Measurements from ENCODE around the gene IMPACT. TPM values are rescaled to one million over a fixed set of nuclear protein-coding genes. Genes with fewer than 3 reads are reported as not detected.

Gene IMPACT
- total RNA-seq, 1 donor from 2014 or later, result 31.5 TPM

- Histone ChIP-seq H3K4me3 (ENCODE audit: low read depth, low read length) (no peak overlapping the region), H3K27me3 (ENCODE audit: control insufficient read depth, insufficient read depth, low read length) (no peaks in the 10 kb centered on the region), H3K36me3 (ENCODE audit: control insufficient read depth, insufficient read depth, low read length) (no peaks in the 10 kb centered on the region)
- TF ChIP-seq, protein P1, sequence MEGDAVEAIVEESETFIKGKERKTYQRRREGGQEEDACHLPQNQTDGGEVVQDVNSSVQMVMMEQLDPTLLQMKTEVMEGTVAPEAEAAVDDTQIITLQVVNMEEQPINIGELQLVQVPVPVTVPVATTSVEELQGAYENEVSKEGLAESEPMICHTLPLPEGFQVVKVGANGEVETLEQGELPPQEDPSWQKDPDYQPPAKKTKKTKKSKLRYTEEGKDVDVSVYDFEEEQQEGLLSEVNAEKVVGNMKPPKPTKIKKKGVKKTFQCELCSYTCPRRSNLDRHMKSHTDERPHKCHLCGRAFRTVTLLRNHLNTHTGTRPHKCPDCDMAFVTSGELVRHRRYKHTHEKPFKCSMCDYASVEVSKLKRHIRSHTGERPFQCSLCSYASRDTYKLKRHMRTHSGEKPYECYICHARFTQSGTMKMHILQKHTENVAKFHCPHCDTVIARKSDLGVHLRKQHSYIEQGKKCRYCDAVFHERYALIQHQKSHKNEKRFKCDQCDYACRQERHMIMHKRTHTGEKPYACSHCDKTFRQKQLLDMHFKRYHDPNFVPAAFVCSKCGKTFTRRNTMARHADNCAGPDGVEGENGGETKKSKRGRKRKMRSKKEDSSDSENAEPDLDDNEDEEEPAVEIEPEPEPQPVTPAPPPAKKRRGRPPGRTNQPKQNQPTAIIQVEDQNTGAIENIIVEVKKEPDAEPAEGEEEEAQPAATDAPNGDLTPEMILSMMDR (IDR thresholded peaks at IDR 0.05; ENCODE audit: insufficient read depth, low read length, poor library complexity, severe bottlenecking), result no peak
- no peak for DNase-seq (ENCODE audit: low read depth)
These were observed 44.3 kb downstream of the IMPACT start for GRCh38 chr18:24470805-24471204.

GRCh38 chr18:24472591-24472990 lies 46.1 kb downstream of the IMPACT start:
- Histone ChIP-seq H3K4me3 (ENCODE audit: low read depth, low read length) (no peak overlapping the region), H3K27me3 (ENCODE audit: control insufficient read depth, insufficient read depth, low read length) (no peaks in the 10 kb centered on the region), H3K36me3 (ENCODE audit: control insufficient read depth, insufficient read depth, low read length) (no peaks in the 10 kb centered on the region)
- TF ChIP-seq, protein P1 (IDR thresholded peaks at IDR 0.05; ENCODE audit: insufficient read depth, low read length, poor library complexity, severe bottlenecking), result no peak
- no peak for DNase-seq (ENCODE audit: low read depth)

DNA sequence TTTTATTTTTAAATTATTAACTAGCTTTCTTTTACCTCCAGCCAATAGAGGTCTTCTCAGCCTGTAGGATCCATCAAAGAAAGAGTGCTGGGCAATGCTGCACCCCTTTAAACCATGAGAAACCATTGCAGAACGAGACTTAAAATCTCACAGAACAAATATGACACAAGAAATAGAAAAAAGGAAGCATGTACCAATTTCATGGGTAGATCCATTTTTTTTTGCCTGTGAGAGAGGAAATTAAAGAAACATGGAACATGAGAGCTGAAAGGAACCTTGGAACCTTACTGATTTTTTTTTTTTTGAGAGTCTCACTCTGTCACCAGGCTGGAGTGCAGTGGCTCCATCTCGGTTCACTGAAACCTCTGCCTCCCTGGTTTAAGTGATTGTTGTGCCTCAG lies 47.9 kb downstream of the IMPACT start:
- no peak for DNase-seq (ENCODE audit: low read depth)
- Histone ChIP-seq H3K4me3 (ENCODE audit: low read depth, low read length) (no peak overlapping the region), H3K27me3 (ENCODE audit: control insufficient read depth, insufficient read depth, low read length) (no peaks in the 10 kb centered on the region), H3K36me3 (ENCODE audit: control insufficient read depth, insufficient read depth, low read length) (no peaks in the 10 kb centered on the region)
- TF ChIP-seq, protein P1 (IDR thresholded peaks at IDR 0.05; ENCODE audit: insufficient read depth, low read length, poor library complexity, severe bottlenecking), result no peak

GRCh38 chr18:24475926-24476589 lies 49.6 kb downstream of the IMPACT start:
- Histone ChIP-seq H3K27me3 (ENCODE audit: control insufficient read depth, insufficient read depth, low read length) (no peaks in the 10 kb centered on the region), H3K4me3 (ENCODE audit: low read depth, low read length) (no peak overlapping the region), H3K36me3 (ENCODE audit: control insufficient read depth, insufficient read depth, low read length) (no peaks in the 10 kb centered on the region)
- DNase-seq (ENCODE audit: low read depth), result no peak
- TF ChIP-seq, protein P1 (IDR thresholded peaks at IDR 0.05; ENCODE audit: insufficient read depth, low read length, poor library complexity, severe bottlenecking), result no peak

- no peak for DNase-seq (ENCODE audit: low read depth)
- H3K27me3 ChIP-seq (ENCODE audit: control insufficient read depth, insufficient read depth, low read length), result no peaks in the 10 kb centered on the region
- TF ChIP-seq, protein P1 (IDR thresholded peaks at IDR 0.05; ENCODE audit: insufficient read depth, low read length, poor library complexity, severe bottlenecking), result no peak
- H3K4me3 ChIP-seq (ENCODE audit: low read depth, low read length), result no peak overlapping the region
- H3K36me3 ChIP-seq (ENCODE audit: control insufficient read depth, insufficient read depth, low read length), result no peaks in the 10 kb centered on the region
These were observed 52.9 kb downstream of the IMPACT start for GRCh38 chr18:24479371-24479770.

- Histone ChIP-seq H3K36me3 (ENCODE audit: control insufficient read depth, insufficient read depth, low read length) (no peaks in the 10 kb centered on the region), H3K4me3 (ENCODE audit: low read depth, low read length) (no peak overlapping the region), H3K27me3 (ENCODE audit: control insufficient read depth, insufficient read depth, low read length) (peaks cover 4% of the 10 kb centered on the region)
- TF ChIP-seq, protein P1 (IDR thresholded peaks at IDR 0.05; ENCODE audit: insufficient read depth, low read length, poor library complexity, severe bottlenecking), result no peak
- no peak for DNase-seq (ENCODE audit: low read depth)
These were observed 56.4 kb downstream of the IMPACT start for GRCh38 chr18:24482821-24483220.
